ENCODE results near the gene BOD1L1.

Gene BOD1L1

DNA sequence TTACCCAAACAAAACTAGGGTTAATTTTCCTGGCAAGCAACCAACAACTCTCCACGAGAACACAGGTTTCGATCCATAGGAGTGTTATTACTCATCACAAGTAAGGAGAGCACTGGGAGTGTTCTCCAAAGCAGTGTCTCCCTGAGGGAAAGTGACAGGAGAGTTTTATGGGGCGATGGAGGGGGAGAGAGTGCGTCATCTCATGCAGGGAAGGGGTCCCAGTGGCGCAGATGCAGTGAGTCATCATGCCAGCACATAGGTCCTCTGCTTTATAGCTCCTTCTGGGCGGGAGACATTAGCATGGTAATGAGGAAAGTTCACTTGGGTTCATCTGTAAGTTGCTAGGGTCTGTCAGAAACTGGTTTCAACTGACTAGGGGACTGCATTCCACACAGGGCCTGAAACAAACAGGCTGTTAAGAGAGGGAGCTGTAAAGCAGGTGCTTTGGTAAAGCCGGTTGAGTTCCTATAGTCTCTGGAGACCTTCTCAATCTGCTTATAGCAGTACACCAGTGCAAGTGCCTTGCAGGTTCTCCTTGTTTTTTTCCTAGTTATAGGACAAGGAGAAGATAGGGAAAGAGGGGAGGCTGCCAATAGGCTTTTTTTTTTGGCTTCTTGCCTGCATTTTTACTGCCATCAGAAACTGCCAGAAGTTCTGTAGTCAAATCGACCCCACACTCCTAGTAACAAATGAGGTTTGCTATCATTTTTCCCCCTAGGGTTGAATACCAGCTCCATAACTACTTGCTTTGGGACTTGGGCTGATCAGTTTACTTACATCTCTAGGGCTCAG lies 12.8 kb upstream of the BOD1L1 start:
- TF ChIP-seq CTCF (conservative IDR thresholded peaks at IDR 0.05), result no peak
- no peak overlapping the region for H3K27ac ChIP-seq

GRCh38 chr4:13635286-13635799 lies 7.8 kb upstream of the BOD1L1 start:
- H3K27ac ChIP-seq, result no peak overlapping the region
- no peak for TF ChIP-seq CTCF (conservative IDR thresholded peaks at IDR 0.05)

DNA sequence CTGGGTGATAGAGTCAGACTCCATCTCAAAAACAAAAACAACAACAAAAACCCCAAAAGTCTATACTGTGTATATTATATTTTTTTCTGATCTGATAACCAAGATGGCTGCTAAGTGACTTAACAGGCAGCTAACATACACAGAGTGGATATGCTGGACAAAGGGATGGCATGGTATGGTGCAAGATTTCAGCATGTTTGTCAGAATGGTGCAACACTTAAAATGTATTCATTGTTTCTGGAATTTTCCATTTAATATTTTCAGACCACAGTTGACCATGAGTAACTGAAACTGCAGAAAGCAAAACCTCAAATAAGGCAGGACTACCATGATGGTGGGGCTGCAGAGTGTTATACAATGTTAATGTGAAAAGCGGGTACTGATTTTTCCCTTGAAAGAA lies 6.1 kb upstream of the BOD1L1 start:
- TF ChIP-seq CTCF (conservative IDR thresholded peaks at IDR 0.05), result no peak

DNA sequence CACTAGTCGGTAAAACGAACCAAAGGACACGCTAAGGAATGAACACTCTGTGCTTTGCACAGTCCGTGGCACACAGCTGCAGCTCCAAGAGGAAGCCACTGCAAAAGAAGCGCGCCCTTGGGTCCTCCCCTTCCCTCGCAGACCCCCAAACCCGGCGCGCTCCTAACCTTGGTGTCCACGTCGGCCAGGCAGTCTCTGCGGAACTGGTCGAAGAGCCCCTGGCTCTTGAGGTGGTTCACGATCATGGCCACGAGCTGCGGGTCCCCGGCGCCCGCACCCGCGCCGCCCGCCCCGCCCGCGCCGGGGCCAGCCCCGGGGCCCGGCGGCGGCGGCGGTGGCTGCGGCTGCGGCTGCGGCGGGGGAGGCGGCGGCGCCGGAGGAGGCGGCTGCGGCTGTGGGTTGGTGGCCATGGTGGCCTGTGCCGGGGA lies 333 bp downstream of the BOD1L1 start:
- peak overlapping the region; percentile 90 for H3K27ac ChIP-seq
- TF ChIP-seq CTCF (conservative IDR thresholded peaks at IDR 0.05), result no peak

More for the DNA sequence above, 6.1 kb upstream of the BOD1L1 start:
- no peak overlapping the region for H3K27ac ChIP-seq

GRCh38 chr4:13626492-13627177 lies 890 bp downstream of the BOD1L1 start:
- H3K27ac ChIP-seq, result peak overlapping the region; percentile 90
- TF ChIP-seq CTCF (conservative IDR thresholded peaks at IDR 0.05), result no peak

DNA sequence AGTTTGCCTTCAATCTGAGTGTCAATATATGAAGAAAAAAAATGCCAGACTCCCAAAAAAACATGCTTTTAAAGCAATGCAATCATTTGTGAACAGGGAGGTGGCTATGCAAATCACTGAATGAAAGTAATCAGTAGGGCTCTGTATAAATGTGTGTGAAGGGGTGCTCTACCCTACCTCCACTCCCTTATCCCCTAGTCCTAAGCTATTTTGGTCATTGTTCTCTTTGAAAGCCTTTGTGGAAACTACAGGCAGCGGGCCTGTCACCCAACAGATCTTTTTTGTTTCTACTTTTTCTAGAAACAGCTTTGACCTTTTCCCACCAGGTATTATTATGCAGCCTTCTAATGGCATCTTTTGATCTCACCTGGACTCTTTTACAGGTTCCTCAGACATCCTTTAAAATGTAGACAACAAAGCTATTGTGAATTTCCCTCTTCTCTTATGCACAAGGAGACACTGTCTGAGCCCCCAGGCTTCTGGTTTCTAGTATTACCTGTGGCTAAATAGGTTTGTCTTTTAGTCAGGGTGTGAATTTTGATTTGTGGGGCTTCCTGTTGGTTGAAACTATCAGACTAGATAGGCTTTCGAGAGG lies 9.2 kb downstream of the BOD1L1 start:
- TF ChIP-seq CTCF (conservative IDR thresholded peaks at IDR 0.05), result no peak
- no peak overlapping the region for H3K27ac ChIP-seq

- H3K27ac ChIP-seq, result no peak overlapping the region
- TF ChIP-seq CTCF (conservative IDR thresholded peaks at IDR 0.05), result no peak
Measured at GRCh38 chr4:13617801-13618200, 9.7 kb downstream of the BOD1L1 start.

Measured in VCaP (cell line).